ENCODE results near the gene DUS1L. TPM values are rescaled to one million over a fixed set of nuclear protein-coding genes. Genes with fewer than 3 reads are reported as not detected.

DUS1L gene
- total RNA-seq, 4 donors from 2014 or later: 65.8 to 113 (median 89.8) TPM

GRCh38 chr17:82013341-82013740 lies 52.3 kb downstream of the DUS1L start:
- WGBS, 2 donors: 44 to 49% methylated on average over 12 to 21 of the region's 22 CpGs
- H3K4me3 ChIP-seq (ENCODE audit: low read depth, poor library complexity, severe bottlenecking): no peak overlapping the region
- intact Hi-C loops (cut with DNase I; ENCODE audit: low total_unique reads): no loop called here
- DNase-seq (ENCODE audit: low spot score in 2 of 2): no peak
- TF ChIP-seq POLR2A (IDR thresholded peaks at IDR 0.05) (no peak), CTCF (IDR thresholded peaks at IDR 0.05) (no peak)

- WGBS, 2 donors: 56 to 83% methylated on average over 12 to 17 of the region's 19 CpGs
- H3K4me3 ChIP-seq (ENCODE audit: low read depth, poor library complexity, severe bottlenecking): no peak overlapping the region
- DNase-seq (ENCODE audit: low spot score in 2 of 2): no peak
- intact Hi-C loops (cut with DNase I; ENCODE audit: low total_unique reads): no loop called here
- TF ChIP-seq POLR2A (IDR thresholded peaks at IDR 0.05) (no peak), CTCF (IDR thresholded peaks at IDR 0.05) (no peak)
These were observed 52.8 kb downstream of the DUS1L start for GRCh38 chr17:82012640-82013295.

GRCh38 chr17:82012261-82012639 lies 53.4 kb downstream of the DUS1L start:
- WGBS, 2 donors: 75 to 77% methylated on average over 9 to 20 of the region's 20 CpGs
- intact Hi-C loops (cut with DNase I; ENCODE audit: low total_unique reads): no loop called here
- TF ChIP-seq POLR2A (IDR thresholded peaks at IDR 0.05) (no peak), CTCF (IDR thresholded peaks at IDR 0.05) (no peak)
- no peak for DNase-seq (ENCODE audit: low spot score in 2 of 2)
- no peak overlapping the region for H3K4me3 ChIP-seq (ENCODE audit: low read depth, poor library complexity, severe bottlenecking)

- 93 to 94% methylated on average over 15 to 19 of the region's 19 CpGs for WGBS, 2 donors
- no peak for TF ChIP-seq POLR2A (IDR thresholded peaks at IDR 0.05)
- TF ChIP-seq CTCF (IDR thresholded peaks at IDR 0.05): no peak
- no peak overlapping the region for H3K4me3 ChIP-seq (ENCODE audit: low read depth, poor library complexity, severe bottlenecking)
- intact Hi-C loops (cut with DNase I; ENCODE audit: low total_unique reads): no loop called here
- no peak for DNase-seq (ENCODE audit: low spot score in 2 of 2)
These were observed 53.9 kb downstream of the DUS1L start for GRCh38 chr17:82011617-82012187.

- no peak for DNase-seq (ENCODE audit: low spot score in 2 of 2)
- H3K4me3 ChIP-seq (ENCODE audit: low read depth, poor library complexity, severe bottlenecking): no peak overlapping the region
- intact Hi-C loops (cut with DNase I; ENCODE audit: low total_unique reads): no loop called here
- 92% methylated on average over 21 to 35 of the region's 39 CpGs for WGBS, 2 donors
- TF ChIP-seq POLR2A (IDR thresholded peaks at IDR 0.05) (no peak), CTCF (IDR thresholded peaks at IDR 0.05) (no peak)
These were observed 54.8 kb downstream of the DUS1L start for GRCh38 chr17:82010575-82011525.
